HG03520 (cell line): ENCODE results near the gene PRKAG1.

ENCODE experiments used
- ATAC-seq: cut with Tn5 transposase; IDR thresholded peaks from one replicate; pipeline ENCODE4 v1.9.1; 2021; ENCODE audit warnings: mild to moderate bottlenecking, moderate library complexity; ENCODE audit not compliant: unreplicated experiment

Gene PRKAG1

GRCh38 chr12:49015196-49015595 is 3.4 kb downstream of the PRKAG1 start:
- no peak for ATAC-seq

DNA sequence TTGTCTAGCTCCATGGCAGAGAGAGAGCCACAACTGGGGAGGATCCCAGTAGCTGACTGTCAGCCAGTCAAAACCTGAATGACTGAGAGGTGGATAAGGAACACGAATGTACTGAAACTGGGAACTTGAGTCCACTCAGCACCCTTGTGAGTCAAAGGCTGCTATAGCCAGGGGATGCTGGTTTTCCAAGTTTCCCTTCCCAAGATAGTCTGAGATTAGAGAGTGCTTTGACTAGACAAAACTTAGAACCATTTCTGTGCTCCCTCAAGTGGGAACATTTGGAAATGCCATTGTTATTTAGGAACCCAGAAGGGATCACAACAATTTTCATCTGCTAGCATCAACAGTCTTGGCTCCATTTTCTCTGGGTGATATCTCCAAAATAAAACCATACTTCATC is 4.0 kb downstream of the PRKAG1 start:
- no peak for ATAC-seq

GRCh38 chr12:49013428-49013827 is 5.1 kb downstream of the PRKAG1 start:
- ATAC-seq = no peak

GRCh38 chr12:49012739-49013138 is 5.8 kb downstream of the PRKAG1 start:
- no peak for ATAC-seq

DNA sequence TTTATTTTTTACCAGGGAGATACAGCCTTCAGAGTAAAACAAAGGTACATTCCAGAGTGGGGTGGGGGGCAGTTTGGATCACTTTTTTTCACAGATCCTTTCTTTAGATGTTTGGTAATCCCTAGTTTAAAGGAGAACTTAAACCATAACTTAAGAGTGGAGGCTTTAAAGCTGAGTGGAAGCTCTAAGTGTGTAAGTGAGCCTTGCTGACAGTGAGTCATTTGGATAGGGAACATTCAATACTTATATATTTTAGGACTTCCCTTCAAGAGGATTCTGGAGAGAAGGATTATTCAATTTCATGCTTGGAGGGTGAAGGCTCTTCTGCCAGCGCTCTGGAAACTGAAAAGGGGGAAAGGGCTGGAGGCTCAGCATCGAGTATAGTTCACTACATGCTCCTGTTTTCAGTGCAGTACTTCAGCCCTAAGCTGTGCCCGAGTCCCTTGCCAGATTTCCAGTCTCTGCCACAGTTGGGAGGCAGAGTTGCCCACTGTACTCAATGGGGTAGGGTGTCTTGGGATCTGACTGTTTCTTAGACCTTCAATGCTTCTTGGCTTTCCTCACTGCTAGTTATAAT is 8.4 kb downstream of the PRKAG1 start:
- ATAC-seq = no peak

DNA sequence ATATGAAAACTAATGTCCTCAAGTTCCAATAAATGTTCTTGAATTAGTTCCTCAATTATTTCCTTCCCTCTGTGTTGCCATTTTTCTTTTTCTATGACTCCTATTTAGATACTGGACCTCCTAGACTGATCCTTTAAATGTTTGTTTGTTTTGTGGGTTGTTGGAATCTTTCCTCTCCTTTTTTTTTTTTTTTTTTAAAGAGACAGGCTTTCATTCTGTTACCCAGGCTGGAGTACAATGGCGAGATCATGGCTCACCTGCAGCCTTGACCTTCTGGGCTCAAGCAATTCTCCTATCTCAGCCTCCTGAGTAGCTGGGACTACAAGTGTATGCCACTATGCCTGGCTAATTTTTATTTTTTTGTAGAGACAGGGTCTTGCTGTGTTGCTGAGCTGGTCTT is 9.6 kb downstream of the PRKAG1 start:
- no peak for ATAC-seq

DNA sequence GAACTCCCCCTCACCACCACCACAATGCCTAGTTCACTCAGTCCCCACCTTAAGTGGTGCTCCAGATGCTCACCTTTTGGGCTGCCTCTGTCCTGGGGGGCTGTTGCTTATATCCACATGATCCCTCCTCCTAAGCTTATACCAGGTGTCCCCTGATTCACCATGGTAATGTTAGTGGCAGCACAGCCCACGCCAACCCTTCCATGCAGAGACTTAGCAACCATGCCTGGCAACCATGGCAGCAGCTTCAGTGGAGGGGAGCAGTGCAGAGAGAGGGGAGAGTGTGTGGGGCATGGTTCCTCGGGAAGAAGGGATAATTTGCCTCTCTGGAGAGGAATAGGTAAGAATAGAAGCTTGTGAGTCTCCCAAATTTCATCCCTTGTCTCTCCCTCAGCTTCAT is 18.2 kb downstream of the PRKAG1 start:
- ATAC-seq = no peak

- ATAC-seq = peak; percentile 41
Measured at GRCh38 chr12:48999371-49000131, 19.0 kb downstream of the PRKAG1 start, which contains the start of gene DDN. Gene DDN, minus strand, starts transcription at chr12:48999375. Its CDS starts 88 bp downstream, at chr12:48999287.

DNA sequence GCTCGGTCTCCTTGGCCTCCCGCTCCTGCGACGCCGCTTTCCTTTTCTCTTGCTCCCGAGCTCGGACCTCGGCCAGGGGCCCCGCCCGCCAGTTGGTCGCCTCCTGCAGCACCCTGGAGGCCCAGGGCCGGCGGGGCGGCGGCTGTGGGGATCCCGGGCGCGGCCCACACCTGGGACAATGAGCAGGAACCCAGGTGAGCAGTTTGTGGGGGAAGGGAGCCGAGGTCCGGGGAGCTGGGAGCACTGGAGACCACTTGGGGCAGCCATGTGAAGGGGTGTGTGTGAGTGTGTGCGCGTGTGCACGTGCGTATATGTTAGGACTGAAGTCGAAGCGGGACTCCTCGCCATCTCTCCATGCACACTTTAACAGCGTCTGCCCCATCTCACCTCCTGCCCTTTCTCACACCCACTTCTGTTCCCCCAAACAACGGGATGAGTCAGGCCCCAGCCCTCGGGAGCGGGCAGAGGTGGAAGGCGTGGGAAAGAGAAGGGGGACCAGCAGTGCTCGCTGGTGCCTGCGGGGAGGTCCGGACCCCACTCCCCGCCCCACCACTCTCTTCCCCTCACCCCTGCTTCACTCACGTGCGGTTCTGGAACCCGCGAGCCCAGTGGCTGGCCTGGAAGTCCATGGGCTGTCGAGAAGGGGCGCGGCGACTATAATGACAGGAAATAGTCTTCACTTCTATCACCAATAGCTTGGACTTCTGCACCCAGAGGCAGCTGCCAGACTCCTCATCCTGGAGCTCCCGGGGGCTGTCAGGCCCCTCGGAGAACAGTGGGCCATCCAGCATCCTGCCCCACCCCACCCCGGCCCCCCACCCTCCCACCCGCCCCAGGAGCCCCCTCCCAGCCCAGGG is 19.9 kb downstream of the PRKAG1 start:
- ATAC-seq = no peak

- ATAC-seq = no peak
Measured at GRCh38 chr12:48997719-48998496, 20.7 kb downstream of the PRKAG1 start.

DNA sequence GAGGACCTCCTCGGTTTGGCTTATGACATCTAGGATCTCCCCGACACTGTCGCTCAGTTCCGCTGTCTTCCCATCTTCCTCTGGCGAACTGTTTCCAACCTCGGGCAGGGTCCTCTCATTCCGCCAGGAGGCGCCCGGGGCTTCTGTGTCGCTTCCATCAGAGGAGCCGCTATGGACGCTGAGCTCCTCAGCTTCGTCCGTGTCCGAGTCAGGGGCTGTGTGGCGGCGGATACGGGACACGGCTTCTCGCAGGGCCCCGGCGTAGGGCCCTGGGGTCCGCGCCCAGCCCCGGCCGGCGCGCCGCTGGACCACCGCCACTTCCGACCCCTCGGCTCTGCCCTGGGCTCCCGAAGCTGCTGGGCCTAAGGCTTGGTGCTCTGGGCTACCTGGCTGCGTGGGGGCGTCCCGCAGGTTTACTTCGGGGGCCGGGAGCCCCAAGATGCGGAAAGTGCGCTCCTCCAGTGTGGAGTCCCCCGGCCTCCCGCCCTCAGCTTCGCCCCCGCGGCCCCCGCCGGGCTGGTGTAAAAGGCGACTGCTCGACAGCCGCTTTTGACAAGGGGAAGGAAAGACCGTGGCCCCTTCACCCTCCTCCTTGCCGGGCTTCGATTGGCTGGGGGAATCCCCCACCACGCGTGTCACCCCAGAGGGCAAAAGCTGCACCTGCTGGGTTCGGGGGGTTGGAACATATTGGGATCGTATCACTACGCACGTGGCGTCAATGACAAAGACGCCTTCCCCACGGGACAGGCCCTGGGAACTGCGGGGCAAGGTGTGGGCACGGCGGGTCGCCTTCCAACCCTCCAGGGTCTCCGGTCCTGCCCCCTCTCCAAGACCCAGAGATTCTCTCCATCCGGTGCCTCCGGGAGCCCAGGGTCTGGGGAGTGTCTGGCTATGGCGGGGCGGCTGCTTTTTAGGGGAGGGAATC is 21.5 kb downstream of the PRKAG1 start:
- ATAC-seq = no peak

GRCh38 chr12:48995086-48995879 is 23.3 kb downstream of the PRKAG1 start:
- no peak for ATAC-seq

DNA sequence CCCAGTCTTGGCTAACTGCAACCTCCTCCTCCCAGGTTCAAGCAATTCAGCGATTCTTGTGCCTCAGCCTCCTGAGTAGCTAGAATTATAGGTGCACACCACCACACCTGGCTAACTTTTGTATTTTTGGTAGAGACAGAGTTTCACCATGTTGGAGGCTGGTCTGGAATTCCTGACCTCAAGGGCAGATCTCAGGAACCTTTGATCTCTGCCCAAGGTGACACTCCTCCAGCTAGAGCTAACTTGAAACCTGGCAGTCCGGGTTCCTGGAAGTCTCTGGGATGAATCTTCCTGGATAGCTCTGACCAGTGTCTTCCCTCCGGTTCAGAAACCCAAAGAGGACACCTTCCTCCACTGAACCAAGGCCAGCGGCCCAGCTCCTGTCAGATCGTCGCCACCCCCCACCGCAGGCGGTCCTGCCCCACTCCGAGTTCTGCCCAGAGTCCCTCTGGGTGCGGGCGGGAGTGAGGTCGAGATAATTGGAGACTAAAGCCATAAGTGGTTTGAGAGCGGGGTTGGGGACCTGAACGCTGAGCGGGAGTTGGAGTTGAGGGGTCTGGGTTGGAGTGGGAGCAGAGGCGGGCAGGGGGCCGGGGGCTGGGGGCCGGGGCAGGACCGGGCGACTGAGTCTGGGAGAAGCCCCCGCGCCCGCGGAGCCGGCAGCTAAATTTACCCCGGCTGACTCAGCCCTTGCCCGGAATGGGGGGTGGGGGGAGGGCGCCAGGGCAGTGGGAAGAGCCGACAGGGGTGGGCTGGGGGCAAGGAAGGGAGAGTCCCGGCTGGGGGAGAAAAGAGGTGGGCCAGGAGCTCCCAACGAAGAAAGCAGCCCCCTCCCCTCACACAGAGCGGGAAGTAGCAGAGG is 24.1 kb downstream of the PRKAG1 start:
- ATAC-seq = no peak

GRCh38 chr12:48993787-48994186 is 24.8 kb downstream of the PRKAG1 start:
- ATAC-seq = no peak

GRCh38 chr12:48991247-48992050 is 27.1 kb downstream of the PRKAG1 start:
- ATAC-seq = no peak

- ATAC-seq = no peak
Measured at GRCh38 chr12:48990552-48990951, 28.0 kb downstream of the PRKAG1 start.

DNA sequence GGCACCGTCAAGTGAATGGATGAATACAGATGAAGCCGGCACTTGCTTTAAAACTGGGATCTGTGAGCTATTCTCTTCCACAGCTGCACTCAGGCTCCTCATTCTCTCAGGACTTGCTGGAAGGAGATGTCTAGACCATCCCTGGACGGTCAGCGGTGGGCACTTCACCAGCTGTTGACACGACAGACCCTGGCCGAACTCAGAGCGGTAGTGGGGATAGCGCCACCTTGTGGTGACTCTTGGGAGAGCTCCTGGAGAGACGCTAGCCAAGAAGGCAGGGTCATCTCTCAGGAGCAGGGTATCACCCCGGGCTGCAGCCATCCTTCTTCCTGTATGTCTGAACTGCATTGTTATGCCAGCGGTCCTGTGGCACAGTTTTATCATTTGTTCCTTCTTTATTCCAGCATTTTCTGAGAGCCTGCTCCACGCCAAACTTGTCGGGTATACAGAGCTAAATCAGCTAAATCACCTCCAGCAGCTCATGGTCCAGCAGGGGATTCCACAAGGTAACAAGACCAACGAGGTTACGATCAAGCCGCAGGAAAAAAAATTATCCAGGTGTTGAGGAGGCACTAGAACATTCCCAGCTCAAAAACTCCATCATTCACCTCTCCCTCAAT is 30.4 kb downstream of the PRKAG1 start:
- no peak for ATAC-seq
